ENCODE measurements around the gene RASSF8. TPM values are rescaled to one million over a fixed set of nuclear protein-coding genes. Genes with fewer than 3 reads are reported as not detected.

Gene RASSF8
- total RNA-seq, 2 donors from 2014 or later, result 3.2 to 14.2 TPM

GRCh38 chr12:26046906-26047305 is 88.4 kb downstream of the RASSF8 start:
- Histone ChIP-seq H3K9ac (ENCODE audit: low read depth in 2 of 2, low read length in 2 of 2) (no peak overlapping the region), H3K4me1 (no peaks in the 10 kb centered on the region), H3K27ac (no peak overlapping the region), H3K27me3 (no peaks in the 10 kb centered on the region), H3K36me3 (no peaks in the 10 kb centered on the region), H3K9me3 (no peaks in the 10 kb centered on the region), H3K4me3 (no peak overlapping the region)
- TF ChIP-seq CTCF (IDR thresholded peaks at IDR 0.05), result no peak
- DNase-seq, result no peak
- intact Hi-C loops (cut with DNase I), result no loop called here

- Histone ChIP-seq H3K27ac (no peak overlapping the region), H3K9me3 (no peaks in the 10 kb centered on the region), H3K4me3 (no peak overlapping the region), H3K36me3 (no peaks in the 10 kb centered on the region), H3K9ac (ENCODE audit: low read depth in 2 of 2, low read length in 2 of 2) (no peak overlapping the region), H3K4me1 (no peaks in the 10 kb centered on the region), H3K27me3 (no peaks in the 10 kb centered on the region)
- intact Hi-C loops (cut with DNase I), result no loop called here
- no peak for TF ChIP-seq CTCF (IDR thresholded peaks at IDR 0.05)
- DNase-seq, result no peak
These were observed 89.1 kb downstream of the RASSF8 start for GRCh38 chr12:26047401-26048226.

GRCh38 chr12:26052652-26053051 is 94.2 kb downstream of the RASSF8 start:
- no peak for DNase-seq
- no peaks in the 10 kb centered on the region for H3K4me1 ChIP-seq
- no peak overlapping the region for H3K4me3 ChIP-seq
- H3K27me3 ChIP-seq, result no peaks in the 10 kb centered on the region
- H3K9ac ChIP-seq (ENCODE audit: low read depth in 2 of 2, low read length in 2 of 2), result no peak overlapping the region
- no peak overlapping the region for H3K27ac ChIP-seq
- TF ChIP-seq CTCF (IDR thresholded peaks at IDR 0.05), result no peak
- H3K9me3 ChIP-seq, result no peaks in the 10 kb centered on the region
- intact Hi-C loops (cut with DNase I), result no loop called here
- H3K36me3 ChIP-seq, result no peaks in the 10 kb centered on the region

- Histone ChIP-seq H3K9me3 (no peaks in the 10 kb centered on the region), H3K36me3 (no peaks in the 10 kb centered on the region), H3K4me1 (no peaks in the 10 kb centered on the region), H3K4me3 (no peak overlapping the region), H3K9ac (ENCODE audit: low read depth in 2 of 2, low read length in 2 of 2) (no peak overlapping the region), H3K27me3 (no peaks in the 10 kb centered on the region), H3K27ac (no peak overlapping the region)
- DNase-seq, result no peak
- no peak for TF ChIP-seq CTCF (IDR thresholded peaks at IDR 0.05)
- intact Hi-C loops (cut with DNase I), result no loop called here
These were observed 95.9 kb downstream of the RASSF8 start for GRCh38 chr12:26054383-26054782.

GRCh38 chr12:26055087-26055486 is 96.6 kb downstream of the RASSF8 start:
- no peaks in the 10 kb centered on the region for H3K4me1 ChIP-seq
- H3K27me3 ChIP-seq, result no peaks in the 10 kb centered on the region
- no peaks in the 10 kb centered on the region for H3K9me3 ChIP-seq
- no peaks in the 10 kb centered on the region for H3K36me3 ChIP-seq
- no peak overlapping the region for H3K27ac ChIP-seq
- no peak overlapping the region for H3K4me3 ChIP-seq
- DNase-seq, result no peak
- TF ChIP-seq CTCF (IDR thresholded peaks at IDR 0.05), result no peak
- H3K9ac ChIP-seq (ENCODE audit: low read depth in 2 of 2, low read length in 2 of 2), result no peak overlapping the region
- intact Hi-C loops (cut with DNase I), result no loop called here

All from colonic mucosa (tissue), 4 donors.